ENCODE measurements around the gene S100A14.
"Not testable (repeated sequence)": the region's sequence is repeated elsewhere in the genome, so short reads cannot be mapped to it uniquely, and the experiment has no call there.

The S100A14 gene

DNA sequence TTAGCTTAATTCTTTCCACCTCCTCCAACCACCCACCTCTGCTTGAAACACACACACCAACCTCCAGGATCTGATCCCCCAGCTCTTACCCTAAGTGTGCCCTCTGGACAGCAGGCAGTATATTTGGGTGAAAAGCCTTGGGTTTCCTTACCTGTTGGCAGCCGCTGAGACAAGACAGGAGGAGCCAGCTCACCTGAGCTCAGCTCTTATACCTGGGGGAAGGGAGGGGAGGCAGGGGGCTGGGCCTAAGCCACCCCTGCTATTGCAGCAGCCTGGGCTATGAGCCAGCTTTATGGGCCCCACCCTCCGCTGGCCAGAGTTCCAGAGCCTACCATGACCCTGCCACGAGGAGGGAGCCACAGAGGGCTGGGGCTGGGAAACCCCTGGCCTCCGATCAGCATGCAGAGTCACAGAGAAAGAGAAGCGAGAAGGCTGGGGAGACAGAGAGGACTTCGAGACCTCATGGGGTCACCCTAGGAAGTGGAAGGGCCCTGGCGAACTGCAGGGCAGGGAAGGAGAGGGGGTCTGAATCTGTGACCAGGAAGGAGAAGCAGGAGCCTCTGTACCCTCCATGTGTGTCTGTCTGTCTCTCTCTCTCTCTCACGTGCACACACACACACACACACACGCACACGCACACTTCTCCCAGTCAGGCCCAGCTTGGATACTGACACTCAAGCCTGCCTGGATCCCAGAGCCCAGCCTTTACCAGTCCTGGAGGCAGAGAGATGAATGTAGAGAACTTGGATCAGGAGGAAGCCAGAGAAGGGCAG, at the start of gene S100A14:
TSS of gene S100A14 (minus strand) at position 182 of the 773 bp plus-strand sequence. CDS start 467 bp downstream, outside the sequence.
- no peak for DNase-seq

DNA sequence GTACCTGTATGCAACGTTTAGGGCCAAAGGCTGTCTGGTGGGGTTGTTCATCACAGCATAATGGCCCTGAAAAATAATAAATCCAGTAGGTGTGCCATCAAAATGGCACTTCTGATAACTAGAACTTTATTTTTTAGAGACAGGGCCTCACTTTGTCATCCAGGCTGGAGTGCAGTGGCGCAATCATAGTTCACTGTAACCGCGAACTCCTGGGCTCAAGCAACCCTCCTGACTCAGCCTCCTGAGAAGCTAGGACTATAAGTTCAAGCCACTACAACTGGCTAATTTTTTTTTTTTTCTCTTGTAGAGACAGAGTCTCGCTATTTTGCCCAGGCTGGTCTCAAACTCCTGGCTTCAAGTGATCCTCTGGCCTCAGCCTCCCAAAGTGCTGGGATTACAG, 47.1 kb upstream of the S100A14 start:
- no peak for DNase-seq

DNA sequence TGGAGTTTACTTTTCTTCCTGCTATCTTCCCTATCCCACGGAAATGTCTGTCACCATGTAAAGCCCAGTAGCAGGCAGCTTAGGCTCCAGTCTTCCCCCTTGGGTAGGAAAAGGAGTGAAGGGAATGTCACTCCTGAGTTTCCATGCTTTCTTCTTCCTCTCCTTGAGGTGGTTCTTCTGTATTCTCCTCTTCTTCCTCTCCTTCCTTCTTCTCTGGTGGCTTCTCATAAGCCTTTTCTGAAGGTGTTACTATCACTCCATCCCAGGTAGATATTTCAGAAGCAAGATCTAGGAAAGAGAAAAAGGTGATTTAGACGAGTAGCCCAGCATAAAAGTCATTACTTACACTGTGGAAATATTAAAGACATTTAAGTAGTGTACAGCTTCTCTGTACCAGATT, 46.1 kb upstream of the S100A14 start:
- no peak for DNase-seq

DNA sequence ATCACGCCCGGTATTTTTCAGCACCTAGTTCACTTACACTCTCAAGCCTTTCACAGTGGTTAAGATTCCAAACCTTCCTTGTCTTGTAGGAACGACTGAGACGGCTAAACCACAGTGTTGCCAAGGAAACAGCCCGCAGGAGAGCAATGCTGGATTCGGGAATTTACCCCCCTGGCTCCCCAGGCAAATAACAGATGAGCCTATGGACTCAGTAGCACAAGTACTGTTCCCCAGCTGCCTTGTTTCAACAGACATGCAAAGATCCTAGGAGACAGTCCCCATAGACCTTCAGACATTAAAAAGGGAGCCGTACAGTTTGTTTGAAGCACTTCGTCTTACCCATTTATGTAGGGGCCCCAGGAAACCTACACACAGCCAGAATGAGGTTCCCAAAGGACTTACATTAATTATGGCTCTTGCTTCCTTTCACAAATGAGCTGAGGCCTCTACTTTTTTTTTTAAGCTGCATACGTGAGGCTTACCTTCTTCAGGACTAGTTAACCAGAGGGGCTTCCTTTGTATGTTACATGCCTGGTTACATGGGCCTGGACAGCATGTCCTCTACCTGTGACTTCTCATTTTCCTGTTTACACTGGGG, 45.1 kb upstream of the S100A14 start:
- DNase-seq: no peak

DNA sequence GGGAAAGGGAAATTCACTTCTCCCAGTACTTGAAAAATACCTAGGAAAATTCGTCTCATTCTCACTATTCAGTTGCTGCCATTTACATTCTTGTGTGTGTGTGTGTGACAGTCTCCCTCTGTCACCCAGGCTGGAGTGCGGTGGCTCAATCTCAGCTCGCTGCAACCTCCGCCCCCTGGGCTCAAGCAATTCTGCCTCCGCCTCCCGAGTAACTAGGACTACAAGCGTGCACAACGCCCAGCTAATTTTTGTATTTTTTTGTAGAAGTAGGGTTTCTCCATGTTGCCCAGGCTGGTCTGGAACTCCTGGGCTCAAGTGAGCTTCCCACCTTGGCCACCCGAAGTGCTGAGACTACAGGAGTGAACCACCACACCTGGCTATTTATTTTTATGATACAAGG, 43.5 kb upstream of the S100A14 start:
- no peak for DNase-seq

DNA sequence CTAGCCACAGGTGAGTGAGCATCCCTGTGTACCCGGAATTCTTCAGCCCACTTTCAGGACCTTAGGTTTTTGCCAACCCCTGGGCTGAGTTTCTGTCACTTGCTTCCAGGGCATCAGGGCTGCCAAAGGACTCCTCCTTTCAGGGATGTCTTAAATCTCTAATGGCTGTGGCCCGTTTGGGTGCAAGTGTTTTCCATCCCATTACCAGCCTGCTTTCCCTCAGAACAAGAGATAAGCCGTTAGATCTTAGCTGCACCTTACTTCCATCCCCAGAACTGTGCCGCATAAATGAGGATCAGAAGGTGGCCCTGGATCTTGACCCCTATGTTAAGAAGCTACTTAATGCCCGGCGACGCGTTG, 43.0 kb upstream of the S100A14 start:
- no peak for DNase-seq

DNA sequence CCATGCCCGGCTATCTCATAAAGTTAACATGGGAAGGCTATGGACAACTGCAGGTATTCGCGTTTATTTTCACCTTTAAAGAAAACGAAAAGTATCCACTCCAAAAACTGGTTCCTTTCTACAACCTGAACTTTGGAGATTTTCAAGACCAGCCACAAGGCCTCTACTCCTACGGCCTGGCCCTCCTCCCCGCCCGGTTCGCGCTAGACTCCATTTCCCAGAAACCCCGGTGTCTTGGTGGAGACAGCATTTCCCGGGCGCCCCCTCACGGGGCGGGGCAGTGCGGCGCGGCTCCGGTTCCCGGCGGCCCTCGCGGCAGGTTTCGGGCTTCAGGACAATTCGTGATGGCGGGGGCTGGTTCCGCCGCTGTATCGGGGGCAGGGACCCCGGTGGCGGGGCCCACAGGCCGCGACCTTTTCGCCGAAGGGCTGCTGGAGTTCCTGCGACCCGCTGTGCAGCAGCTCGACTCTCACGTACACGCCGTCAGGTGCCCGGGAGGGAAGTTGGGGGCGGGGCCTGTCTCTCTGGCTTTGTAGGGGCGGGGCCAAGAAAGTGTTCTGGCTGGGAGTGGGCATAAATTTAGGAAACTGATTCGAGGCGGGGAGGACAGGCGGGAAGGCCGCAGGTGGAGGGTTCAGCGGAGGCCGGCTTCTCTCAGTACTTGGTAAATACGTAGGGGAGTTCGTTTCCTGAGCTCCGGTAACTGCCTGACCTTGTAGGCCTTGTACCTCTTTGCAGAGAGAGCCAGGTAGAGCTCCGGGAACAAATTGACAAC, 42.5 kb upstream of the S100A14 start, which contains the start of gene SNAPIN:
TSS of gene SNAPIN (plus strand) at position 304 of the 775 bp plus-strand sequence. CDS start at position 345, 41 bp downstream.
- DNase-seq: peak; percentile 88

DNA sequence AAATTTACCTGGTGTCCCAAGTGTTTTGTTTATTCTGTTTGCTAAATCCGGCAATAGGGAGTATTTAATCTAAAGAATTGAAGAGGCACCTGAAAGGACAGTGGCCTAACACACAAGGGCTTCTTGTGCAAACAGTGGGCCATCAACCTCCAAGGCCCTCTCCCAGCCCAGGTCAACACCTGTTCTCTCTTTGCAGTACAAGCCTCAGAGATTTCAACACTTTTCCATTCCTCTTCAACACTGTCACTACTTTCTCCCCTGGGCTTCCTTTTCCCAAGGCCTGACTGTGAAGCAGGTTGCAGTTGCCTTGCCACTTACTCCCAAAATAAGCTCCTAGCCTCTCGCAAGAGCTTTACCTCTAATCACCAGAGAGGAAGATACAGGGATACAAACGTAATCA, 39.2 kb upstream of the S100A14 start:
- no peak for DNase-seq

DNA sequence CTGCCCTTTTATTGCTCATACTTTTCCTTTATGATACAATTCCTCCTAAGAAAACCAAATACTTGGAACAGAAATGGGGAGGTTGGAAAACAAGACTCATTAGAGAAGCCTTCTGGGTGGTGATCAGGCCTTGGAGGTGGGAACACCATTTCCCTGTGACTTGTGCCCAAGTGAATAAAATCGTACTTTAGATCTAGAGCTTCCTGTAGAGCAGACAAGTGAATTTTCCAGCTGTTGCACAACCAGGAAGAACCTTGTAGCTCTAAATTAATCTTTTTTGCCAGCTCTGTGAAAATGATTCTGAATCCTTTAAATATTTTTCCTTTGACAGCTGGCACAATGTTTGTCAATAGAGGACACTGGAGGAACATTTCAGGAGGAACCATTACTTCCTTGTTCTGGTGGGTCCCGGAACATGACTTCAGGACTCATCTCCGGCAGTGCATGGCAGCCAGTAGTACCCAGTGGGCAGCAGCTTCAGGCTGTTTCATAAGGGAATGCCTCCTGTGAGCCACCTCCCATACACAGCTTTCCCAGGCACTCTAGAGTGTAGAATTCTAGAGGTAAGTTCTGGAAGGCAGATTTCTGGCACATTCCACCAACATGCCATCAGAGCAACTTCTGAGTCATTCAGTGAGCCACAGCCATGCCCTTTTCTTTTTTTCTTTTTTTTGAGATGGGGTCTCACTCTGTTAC, 36.8 kb upstream of the S100A14 start:
- no peak for DNase-seq

DNA sequence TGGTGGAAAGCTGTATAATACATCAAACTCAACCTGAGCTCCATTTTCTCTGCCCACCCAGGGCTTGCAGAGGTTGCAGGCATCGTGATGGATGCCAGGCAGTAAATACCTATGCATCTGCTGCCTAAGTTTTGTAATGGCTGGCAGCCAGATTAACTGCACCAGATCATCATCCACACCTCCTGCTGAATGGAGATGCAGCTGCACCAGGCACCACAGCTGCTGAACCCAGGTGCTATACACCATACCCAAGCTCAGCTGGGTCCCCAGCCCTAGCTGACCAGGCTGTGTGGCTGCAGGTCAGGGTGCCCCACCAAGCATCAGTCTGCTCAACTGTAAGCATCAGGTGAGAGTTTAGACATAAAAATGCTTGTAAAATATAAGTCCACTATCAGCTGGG, 35.6 kb upstream of the S100A14 start:
- DNase-seq: no peak

DNA sequence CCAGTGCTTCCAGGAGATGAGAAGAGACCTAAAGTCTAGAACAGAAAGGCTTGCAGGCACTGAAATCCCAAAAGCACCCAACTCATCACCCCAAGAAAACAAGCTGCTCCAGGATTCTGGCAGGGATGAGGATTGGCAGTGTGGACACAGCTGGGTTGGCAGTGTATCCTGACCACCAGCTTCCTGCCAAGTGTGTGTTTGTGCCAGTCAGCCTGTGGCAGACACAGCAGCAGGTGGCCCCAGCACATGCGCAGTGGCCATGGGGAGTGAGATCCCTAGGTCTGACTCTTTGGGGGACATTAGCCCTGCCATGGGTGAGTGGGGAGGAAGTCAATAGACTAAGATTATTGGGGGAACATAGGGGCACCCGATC, 33.7 kb upstream of the S100A14 start:
- DNase-seq: no peak

DNA sequence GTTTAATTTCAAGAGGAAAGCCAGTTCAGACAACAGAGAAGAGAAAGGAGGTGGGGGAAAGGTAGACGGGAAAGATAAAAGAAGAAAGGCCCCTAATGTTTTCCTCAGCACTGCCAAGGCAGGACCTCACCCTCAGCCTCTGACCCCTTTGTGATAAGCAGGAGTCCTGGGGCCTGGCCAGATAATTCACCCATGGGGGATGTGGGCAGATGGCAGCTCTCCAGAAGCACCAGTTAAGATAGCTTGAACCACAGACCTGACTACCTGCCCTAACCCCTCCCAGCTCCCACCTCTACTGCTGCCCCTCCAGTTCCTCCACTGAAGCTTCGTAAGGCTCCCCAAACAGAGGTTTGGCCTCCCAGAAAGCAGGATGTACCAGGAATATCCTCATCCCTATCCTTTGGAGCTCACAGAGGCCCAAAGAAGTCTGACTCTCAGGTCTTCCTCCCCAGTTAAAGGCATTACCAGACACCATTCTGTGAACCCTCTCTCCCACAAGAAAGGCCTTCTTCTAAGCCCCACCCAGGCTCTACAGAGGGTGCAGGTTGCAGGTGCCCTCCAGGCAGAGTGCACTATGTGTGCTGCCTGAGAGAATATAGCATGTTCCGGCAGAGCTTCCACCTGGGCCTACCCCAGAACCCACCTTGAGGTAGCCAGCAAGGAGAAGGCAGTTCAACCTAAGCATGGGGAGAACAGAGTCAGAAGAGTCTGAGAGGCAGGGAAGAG, 33.2 kb upstream of the S100A14 start:
- no peak for DNase-seq

DNA sequence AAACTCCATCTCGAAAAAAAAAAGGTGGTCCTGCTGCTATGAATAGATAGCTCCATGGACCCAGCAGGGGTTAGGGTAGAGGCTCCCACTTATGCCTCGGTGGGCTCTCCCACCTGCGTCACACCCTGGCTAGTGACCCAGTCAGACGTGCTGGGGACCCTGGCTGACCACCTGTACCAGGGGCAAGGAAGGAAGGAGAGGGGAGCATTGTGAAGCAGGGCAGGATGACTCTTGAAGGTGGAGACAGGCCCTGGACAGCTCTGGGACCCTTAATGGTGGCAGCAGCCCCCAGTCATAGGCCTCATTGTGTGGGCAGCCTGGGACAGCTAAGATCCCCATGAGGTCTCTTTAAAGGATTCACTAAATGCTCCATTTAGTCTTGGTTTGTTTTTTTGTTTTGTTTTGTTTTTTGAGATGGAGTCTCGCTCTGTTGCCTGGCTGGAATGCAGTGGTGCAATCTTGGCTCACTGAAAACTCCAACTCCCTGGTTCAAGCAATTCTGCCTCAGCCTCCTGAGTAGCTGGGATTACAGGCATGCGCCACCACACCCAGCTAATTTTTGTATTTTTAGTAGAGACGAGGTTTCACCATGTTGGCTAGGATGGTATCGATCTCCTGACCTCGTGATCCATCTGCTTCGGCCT, 32.0 kb upstream of the S100A14 start:
- no peak for DNase-seq

DNA sequence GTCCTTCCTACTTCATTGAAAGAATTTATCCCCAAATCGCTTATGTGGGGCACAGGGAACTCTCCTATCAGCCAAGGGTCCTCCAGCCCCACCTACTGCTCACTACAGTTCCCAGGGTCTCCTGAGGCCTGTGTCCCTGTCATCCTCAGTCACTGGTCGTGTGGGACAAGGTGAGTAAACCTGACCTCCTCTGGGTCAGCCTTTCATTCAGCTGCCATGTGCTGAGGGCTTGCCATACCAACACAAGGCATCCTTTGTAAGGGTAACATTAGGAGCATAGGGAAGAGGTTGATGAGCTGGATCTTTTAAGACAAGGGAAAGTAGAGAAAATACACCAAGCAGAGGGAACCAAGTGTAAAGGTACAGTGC, 31.2 kb upstream of the S100A14 start:
- DNase-seq: no peak

DNA sequence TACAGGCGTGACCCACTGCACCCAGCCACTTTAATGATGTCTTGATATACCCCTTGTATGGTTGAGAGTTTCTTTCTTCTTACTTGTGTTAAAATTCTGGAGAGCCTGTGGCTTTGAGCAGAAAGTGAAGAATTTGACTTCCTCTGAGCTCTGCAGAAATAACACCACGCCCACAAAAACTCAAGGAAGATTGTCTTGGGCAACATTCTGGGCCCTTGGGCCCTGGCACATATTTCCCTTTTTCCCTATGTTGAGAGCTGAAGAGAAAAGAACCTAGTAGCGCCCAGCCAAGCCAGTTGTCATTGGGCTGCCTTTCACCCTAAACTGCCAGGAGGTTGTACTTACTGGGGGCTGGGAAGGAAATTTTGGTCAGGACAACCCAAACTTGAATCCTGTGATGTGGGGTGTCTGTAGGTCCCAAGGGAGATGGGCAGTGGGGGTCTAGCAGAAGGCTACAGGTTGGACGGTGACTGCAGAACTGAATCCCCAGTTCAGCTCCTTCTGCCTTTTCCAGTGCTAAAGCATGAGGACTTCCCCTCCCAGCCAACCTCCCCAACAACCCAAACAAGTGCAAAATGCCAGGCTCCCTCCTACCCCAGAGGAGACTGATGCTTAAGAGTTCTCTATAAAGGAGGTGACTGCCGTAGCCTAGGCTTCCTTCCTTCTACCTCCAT, 30.7 kb upstream of the S100A14 start:
- DNase-seq: no peak

DNA sequence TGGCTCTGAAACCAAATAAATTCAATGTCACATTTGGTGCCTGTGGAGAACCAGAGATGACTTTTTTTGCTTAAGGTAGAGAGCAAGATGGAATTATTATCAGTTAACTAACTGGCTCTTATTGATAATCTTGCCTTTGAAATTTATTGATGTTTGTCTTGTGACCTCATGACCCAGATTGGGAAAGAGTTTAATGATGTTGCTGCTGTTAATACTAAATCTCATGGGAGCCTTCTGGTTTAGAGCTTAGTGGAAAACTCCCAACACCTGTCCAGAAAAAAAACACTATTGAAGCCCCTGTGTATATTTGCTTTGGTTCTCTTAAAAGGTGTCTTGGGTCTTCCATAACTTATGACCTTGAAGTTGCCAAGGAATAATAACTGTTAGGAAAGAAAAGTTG, 27.7 kb upstream of the S100A14 start:
- DNase-seq: no peak

DNA sequence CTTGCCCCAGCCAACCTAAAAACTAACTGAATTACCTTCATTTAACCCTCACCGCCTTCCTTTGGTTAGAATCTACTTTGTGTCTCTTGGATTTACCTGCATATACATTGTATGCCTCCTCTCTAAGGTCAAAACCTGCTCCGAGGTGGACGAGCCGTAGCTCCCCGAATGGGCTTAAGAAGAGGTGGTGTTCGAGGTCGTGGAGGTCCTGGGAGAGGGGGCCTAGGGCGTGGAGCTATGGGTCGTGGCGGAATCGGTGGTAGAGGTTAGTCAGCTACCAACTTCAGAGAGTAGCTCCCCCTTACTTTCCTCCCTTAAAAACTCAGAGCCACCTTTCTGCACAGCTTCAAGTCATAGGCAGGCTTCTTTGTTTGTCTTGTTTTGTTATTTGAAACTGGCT, 27.0 kb upstream of the S100A14 start:
- DNase-seq: no peak

DNA sequence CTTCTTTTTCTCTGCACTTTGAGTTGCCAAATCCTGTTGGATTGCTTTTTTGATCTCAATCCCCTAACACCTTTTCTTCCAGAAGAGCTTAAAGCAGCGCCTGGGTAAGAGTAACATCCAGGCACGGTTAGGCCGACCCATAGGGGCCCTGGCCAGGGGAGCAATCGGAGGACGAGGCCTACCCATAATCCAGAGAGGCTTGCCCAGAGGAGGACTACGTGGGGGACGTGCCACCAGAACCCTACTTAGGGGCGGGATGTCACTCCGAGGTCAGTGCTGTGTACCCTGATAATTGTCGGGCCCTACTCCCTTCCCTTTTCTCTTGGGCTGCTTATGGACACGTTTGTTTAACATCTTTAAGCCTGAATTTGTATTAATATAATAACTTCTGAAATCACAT, 26.0 kb upstream of the S100A14 start:
- DNase-seq: no peak

DNA sequence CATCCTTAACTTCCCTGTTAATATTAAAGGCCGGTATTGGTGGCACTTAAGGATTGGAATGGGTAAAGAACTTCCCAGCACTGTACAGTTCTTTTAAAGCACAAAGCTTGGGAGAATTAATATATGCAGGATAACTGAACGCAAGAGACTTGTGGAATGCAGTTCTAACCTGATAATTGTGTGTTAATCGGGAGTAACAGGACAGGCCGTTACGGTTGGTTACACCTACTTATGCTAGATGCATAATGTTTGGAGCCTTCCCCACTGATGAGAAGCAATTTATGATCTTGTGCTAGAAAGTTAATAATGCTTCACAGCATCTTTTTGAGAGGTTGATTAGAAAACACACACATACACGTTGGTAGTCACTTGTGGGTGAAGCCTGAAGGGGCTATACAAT, 24.7 kb upstream of the S100A14 start:
- DNase-seq: no peak

DNA sequence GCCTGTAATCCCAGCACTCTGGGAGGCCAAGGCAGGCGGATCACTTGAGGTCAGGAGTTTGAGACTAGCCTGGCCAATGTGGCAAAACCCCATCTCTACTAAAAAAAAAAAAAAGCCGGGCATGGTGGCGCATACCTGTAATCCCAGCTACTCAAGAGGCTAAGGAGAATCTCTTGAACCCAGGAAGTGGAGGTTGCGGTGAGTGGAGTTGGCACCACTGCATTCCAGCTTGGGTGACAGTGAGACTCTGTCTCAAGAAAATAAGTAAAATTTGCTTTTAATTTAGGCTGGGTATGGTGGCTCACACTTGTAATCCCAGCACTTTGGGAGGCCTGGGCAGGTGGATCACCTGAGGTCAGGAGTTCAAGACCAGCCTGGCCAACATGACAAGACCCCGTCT, 24.1 kb upstream of the S100A14 start:
- DNase-seq: not testable (repeated sequence)

DNA sequence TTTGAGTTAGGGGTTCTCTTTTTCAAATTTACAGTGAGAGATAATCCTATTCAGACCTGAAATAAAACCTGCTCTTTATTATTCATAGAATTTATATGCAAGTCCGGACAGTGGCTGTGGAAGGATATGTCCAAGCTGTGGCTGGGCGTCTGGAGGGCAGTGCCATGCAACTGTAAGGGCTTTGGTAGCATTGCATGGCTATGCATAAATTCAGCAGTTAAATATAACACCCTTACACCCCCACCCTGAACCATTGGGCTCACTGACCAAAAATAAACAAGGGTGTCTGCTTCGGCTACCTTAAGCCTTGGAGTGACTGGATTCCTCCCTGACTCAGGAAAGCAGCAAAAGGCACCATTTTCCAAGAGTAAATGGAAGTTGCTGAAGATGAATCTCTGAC, 23.2 kb upstream of the S100A14 start:
- no peak for DNase-seq

DNA sequence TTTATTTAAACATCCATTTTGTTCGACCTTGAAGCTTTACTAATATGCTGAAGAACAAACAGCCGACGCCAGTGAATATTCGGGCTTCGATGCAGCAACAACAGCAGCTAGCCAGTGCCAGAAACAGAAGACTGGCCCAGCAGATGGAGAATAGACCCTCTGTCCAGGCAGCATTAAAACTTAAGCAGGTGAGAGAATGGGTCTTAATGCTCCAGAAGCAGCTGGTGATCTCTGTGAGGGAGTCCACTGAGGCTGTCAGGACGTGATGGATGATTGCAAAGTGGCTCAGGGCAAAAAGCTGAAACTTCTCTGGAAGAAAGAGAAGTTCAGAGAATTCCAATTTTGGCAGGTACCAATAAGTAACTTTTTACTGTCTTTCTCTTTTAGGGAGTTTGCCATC, 22.1 kb upstream of the S100A14 start:
- DNase-seq: no peak
